ENCODE results near the gene BTG1. TPM values are rescaled to one million over a fixed set of nuclear protein-coding genes. Genes with fewer than 3 reads are reported as not detected.
A peak's percentile ranks its signal among the peaks of the same experiment; 100 is the strongest.

BTG1 gene
- total and polyA plus RNA-seq, 9 of the 15 experiments (the other 6 are each of a cell fraction or from before 2014, with no cell fraction given) = 3.7 to 28.6 (median 7.4) TPM

GRCh38 chr12:92146497-92147224 is 1.0 kb upstream of the BTG1 start:
- BruUV-seq (replicated peaks) = no TSS peak
- H3K4me1 ChIP-seq (replicated peaks in 1 of 2; ENCODE audit: control insufficient read depth in 2 of 2, insufficient read depth in 2 of 2, low read length in 2 of 2) = peaks cover 21 to 25% of the 10 kb centered on the region in 2 experiments
- FAIRE-seq (no peak), ATAC-seq (no peak), DNase-seq (ENCODE audit: extremely low read depth in 1 of 4, low spot score in 3 of 4) (peak in 1 of 4 experiments; percentile 30)
- peak overlapping the region; percentile 88 for H2AFZ ChIP-seq (ENCODE audit: low read depth, low read length)
- peak overlapping the region; percentile 75 for H3K27ac ChIP-seq (ENCODE audit: extremely low read depth, low read depth, low read length)
- intact Hi-C loops (cut with micrococcal nuclease) = loop anchor here (5.0 to 10.0 kb wide), 4 partner anchors 86 to 232 kb away; no protein-coding TSS in a partner anchor
- H3K9me3 ChIP-seq (replicated peaks; ENCODE audit: control insufficient read depth, insufficient read depth, low read depth, low read length) = no peaks in the 10 kb centered on the region
- ChIA-PET POLR2A (interaction anchor here (0.6 to 3.7 kb wide), 37 partner anchors 9 to 765 kb away, joined by 3 to 47 read pairs (median 6); no protein-coding TSS in a partner anchor), CTCF (ENCODE audit: low intra/inter-chr PET ratio) (no interaction called here)
- WGBS (ENCODE audit: insufficient coverage, low coverage, missing lambda C conversion rate) = under 1% methylated on average over 14 of the region's 14 CpGs
- no peaks in the 10 kb centered on the region for H3K27me3 ChIP-seq (ENCODE audit: control insufficient read depth in 2 of 2, insufficient read depth in 2 of 2, low read length in 2 of 2)
- peaks cover 27% of the 10 kb centered on the region for H3K36me3 ChIP-seq (ENCODE audit: control insufficient read depth, insufficient read depth, low read length)
- H3K9me1 ChIP-seq (ENCODE audit: control insufficient read depth, insufficient read depth, low read length) = no peaks in the 10 kb centered on the region
- H3K9ac ChIP-seq (ENCODE audit: insufficient read depth in 1 of 2, low read depth in 2 of 2, low read length in 2 of 2) = peak overlapping the region; percentile 80 to 94
- H3K4me2 ChIP-seq (ENCODE audit: insufficient read depth, low read length) = peak overlapping the region; percentile 96
- H3K79me2 ChIP-seq (ENCODE audit: control insufficient read depth, insufficient read depth, low read length) = peaks cover 55% of the 10 kb centered on the region
- H4K20me1 ChIP-seq (replicated peaks; ENCODE audit: control insufficient read depth, insufficient read depth, low read length) = peaks cover 19% of the 10 kb centered on the region
- in situ Hi-C loops (cut with MboI) = loop anchor here (5.0 kb wide), 1 partner anchor 421 kb away; no protein-coding TSS in a partner anchor
- H3K4me3 ChIP-seq = peak overlapping the region; percentile 66
- no peak for TF ChIP-seq POLR2G (IDR thresholded peaks at IDR 0.05; ENCODE audit: low read depth, low read length)
- no peak for TF ChIP-seq ZBTB17 (CRISPR knock-in tag; IDR thresholded peaks at IDR 0.05)
- TF ChIP-seq HMGN3 (IDR thresholded peaks at IDR 0.05; ENCODE audit: borderline replicate concordance, extremely low read depth, insufficient read length, low read depth, low read length) = peak; percentile 2
- TF ChIP-seq, protein P1, sequence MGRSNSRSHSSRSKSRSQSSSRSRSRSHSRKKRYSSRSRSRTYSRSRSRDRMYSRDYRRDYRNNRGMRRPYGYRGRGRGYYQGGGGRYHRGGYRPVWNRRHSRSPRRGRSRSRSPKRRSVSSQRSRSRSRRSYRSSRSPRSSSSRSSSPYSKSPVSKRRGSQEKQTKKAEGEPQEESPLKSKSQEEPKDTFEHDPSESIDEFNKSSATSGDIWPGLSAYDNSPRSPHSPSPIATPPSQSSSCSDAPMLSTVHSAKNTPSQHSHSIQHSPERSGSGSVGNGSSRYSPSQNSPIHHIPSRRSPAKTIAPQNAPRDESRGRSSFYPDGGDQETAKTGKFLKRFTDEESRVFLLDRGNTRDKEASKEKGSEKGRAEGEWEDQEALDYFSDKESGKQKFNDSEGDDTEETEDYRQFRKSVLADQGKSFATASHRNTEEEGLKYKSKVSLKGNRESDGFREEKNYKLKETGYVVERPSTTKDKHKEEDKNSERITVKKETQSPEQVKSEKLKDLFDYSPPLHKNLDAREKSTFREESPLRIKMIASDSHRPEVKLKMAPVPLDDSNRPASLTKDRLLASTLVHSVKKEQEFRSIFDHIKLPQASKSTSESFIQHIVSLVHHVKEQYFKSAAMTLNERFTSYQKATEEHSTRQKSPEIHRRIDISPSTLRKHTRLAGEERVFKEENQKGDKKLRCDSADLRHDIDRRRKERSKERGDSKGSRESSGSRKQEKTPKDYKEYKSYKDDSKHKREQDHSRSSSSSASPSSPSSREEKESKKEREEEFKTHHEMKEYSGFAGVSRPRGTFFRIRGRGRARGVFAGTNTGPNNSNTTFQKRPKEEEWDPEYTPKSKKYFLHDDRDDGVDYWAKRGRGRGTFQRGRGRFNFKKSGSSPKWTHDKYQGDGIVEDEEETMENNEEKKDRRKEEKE (IDR thresholded peaks at IDR 0.05; ENCODE audit: borderline replicate concordance in 1 of 2, control insufficient read depth in 1 of 2, low read depth in 2 of 2, low read length in 1 of 2) = no peak
- 0 out of 2 replicates have a peak, but pooled peaks have one; percentile 29 for TF ChIP-seq SMAD4 (CRISPR knock-in tag; conservative IDR thresholded peaks at IDR 0.05)
- peak; percentile 48 to 55; a peak in 2 of 4 replicates for TF ChIP-seq MLLT1 (IDR thresholded peaks at IDR 0.05)
- TF ChIP-seq PHB (CRISPR knock-in tag; IDR thresholded peaks at IDR 0.05) = 0 out of 2 replicates have a peak, but pooled peaks have one; percentile 17
- 0 out of 2 replicates have a peak, but pooled peaks have one; percentile 19 for TF ChIP-seq ZNF384 (IDR thresholded peaks at IDR 0.05; ENCODE audit: low read depth, low read length)
- TF ChIP-seq MTA2 (IDR thresholded peaks at IDR 0.05; ENCODE audit: low read depth) = 0 out of 2 replicates have a peak, but pooled peaks have one; percentile 25
- TF ChIP-seq ZBTB26 (CRISPR knock-in tag; IDR thresholded peaks at IDR 0.05) = no peak
- no peak for TF ChIP-seq GABPB1 (CRISPR knock-in tag; IDR thresholded peaks at IDR 0.05)
- 0 out of 2 replicates have a peak, but pooled peaks have one; percentile 15 for TF ChIP-seq SMARCA4 (IDR thresholded peaks at IDR 0.05)
- TF ChIP-seq MEF2A (IDR thresholded peaks at IDR 0.05; ENCODE audit: control insufficient read depth, low read depth, low read length) = no peak

Data from K562 (cell line).